H1 (cell line): ENCODE data around the gene MORC3. TPM values are rescaled to one million over a fixed set of nuclear protein-coding genes. Genes with fewer than 3 reads are reported as not detected.

Experiments
- CTCF ChIA-PET: fragments of 300-600 bp; sonication (Branson Sonifier 250); formaldehyde crosslinking; loops from one replicate; lab custom pipeline; 2021; ENCODE audit not compliant: partially characterized antibody; lab: Charles Lee
- POLR2A ChIA-PET: fragments of 300-600 bp; sonication (Branson Sonifier 250); formaldehyde crosslinking; loops from one replicate; lab custom pipeline; 2021; ENCODE audit warnings: inconsistent platforms; ENCODE audit not compliant: partially characterized antibody; lab: Charles Lee
- DNase-seq, 2 experiments: peaks; one replicate each; pipeline versions ENCODE4 v3.0.0 to v3.0.0-alpha.2; 2010 to 2022; ENCODE audit warnings: low spot score in 2 of 2, low read depth in 1 of 2, mixed read lengths in 1 of 2
- FAIRE-seq: peaks from 2 replicates; lab custom pipeline; 2011; peaks lifted over from hg19 to GRCh38; lab: Jason Lieb, UNC
- H2AFZ ChIP-seq: 2 replicates; pipeline ENCODE4 v1.8.1; 2012; ENCODE audit warnings: low read length, inconsistent platforms
- H2AK5ac ChIP-seq: 2 replicates; pipeline ENCODE4 v1.6.1; 2013; ENCODE audit warnings: low read depth, low read length
- H2BK120ac ChIP-seq: replicated peaks from 2 replicates; pipeline ENCODE3; 2013; ENCODE audit warnings: low read depth, low read length, inconsistent platforms
- H2BK12ac ChIP-seq: 2 replicates; pipeline ENCODE4 v1.6.1; 2013; ENCODE audit warnings: low read depth, low read length
- H2BK15ac ChIP-seq: 2 replicates; pipeline ENCODE4 v1.6.1; 2013; ENCODE audit warnings: low read length
- H2BK20ac ChIP-seq: 2 replicates; pipeline ENCODE4 v1.6.1; 2013; ENCODE audit warnings: low read length
- H2BK5ac ChIP-seq: 2 replicates; pipeline ENCODE4 v1.6.1; 2013; ENCODE audit warnings: low read depth, low read length
- H3K14ac ChIP-seq: 2 replicates; pipeline ENCODE4 v1.6.1; 2013; ENCODE audit warnings: inconsistent platforms; ENCODE audit not compliant: insufficient read length
- H3K18ac ChIP-seq: 2 replicates; pipeline ENCODE4 v1.6.1; 2013; ENCODE audit warnings: low read length; ENCODE audit errors: extremely low read depth
- H3K23ac ChIP-seq: 2 replicates; pipeline ENCODE4 v1.6.1; 2013; ENCODE audit warnings: inconsistent platforms; ENCODE audit not compliant: insufficient read length
- H3K23me2 ChIP-seq: 2 replicates; pipeline ENCODE4 v1.6.1; 2013; ENCODE audit warnings: low read depth, low read length
- H3K27ac ChIP-seq: 2 replicates; pipeline ENCODE4 v1.6.1; 2011; ENCODE audit warnings: low read depth, low read length, inconsistent platforms
- H3K27me3 ChIP-seq, 4 experiments: replicated peaks in 1 of 4; 1 replicate in 1 of 4; 2 replicates in 3 of 4; pipeline versions ENCODE4 v1.6.1 to v1.8.1; 2011 to 2013; ENCODE audit warnings: low read length in 3 of 4, mild to moderate bottlenecking in 3 of 4, inconsistent platforms in 2 of 4, mixed read lengths in 2 of 4, moderate library complexity in 1 of 4; ENCODE audit not compliant: control insufficient read depth in 3 of 4, insufficient read depth in 3 of 4; ENCODE audit errors: extremely low read depth in 1 of 4
- H3K36me3 ChIP-seq, 4 experiments: 2 replicates each; pipeline versions ENCODE4 v1.6.1 to v1.8.1; 2011 to 2013; ENCODE audit warnings: mild to moderate bottlenecking in 4 of 4, low read length in 3 of 4, moderate library complexity in 2 of 4, control low read depth in 1 of 4, inconsistent platforms in 1 of 4; ENCODE audit not compliant: insufficient read depth in 4 of 4, control insufficient read depth in 2 of 4
- H3K4ac ChIP-seq: replicated peaks from 2 replicates; pipeline ENCODE3; 2013; ENCODE audit warnings: low read length, low read depth, mixed read lengths, inconsistent platforms; ENCODE audit not compliant: insufficient read length
- H3K4me1 ChIP-seq, 4 experiments: replicated peaks in 1 of 4; 1 replicate in 1 of 4; 2 replicates in 3 of 4; pipeline versions ENCODE4 v1.6.1 to v1.8.1; 2011 to 2013; ENCODE audit warnings: low read length in 3 of 4, inconsistent platforms in 2 of 4, mixed read lengths in 1 of 4; ENCODE audit not compliant: insufficient read depth in 4 of 4, control insufficient read depth in 3 of 4
- H3K4me2 ChIP-seq, 2 experiments: 2 replicates each; pipeline versions ENCODE4 v1.6.1 to v1.8.1; 2011 to 2013; ENCODE audit warnings: low read depth in 2 of 2, low read length in 2 of 2, control low read depth in 1 of 2, inconsistent platforms in 1 of 2, mild to moderate bottlenecking in 1 of 2; ENCODE audit not compliant: insufficient read depth in 1 of 2
- H3K4me3 ChIP-seq, 4 experiments: fragments of 200-600, 300-600 bp in 1 of 4; sonication (generic), shearing (Covaris generic), sonication (Bioruptor Twin) in 1 of 4; 2 replicates each; pipeline versions ENCODE4 v1.5.1 to v1.8.1; 2011 to 2016; ENCODE audit warnings: low read length in 4 of 4, low read depth in 3 of 4, control low read depth in 2 of 4, inconsistent platforms in 2 of 4, mild to moderate bottlenecking in 2 of 4, mixed read lengths in 1 of 4, moderate library complexity in 1 of 4; ENCODE audit not compliant: insufficient read depth in 2 of 4; ENCODE audit errors: extremely low read depth in 1 of 4
- H3K56ac ChIP-seq: replicated peaks from 2 replicates; pipeline ENCODE3; 2013; ENCODE audit warnings: low read depth, mild to moderate bottlenecking, mixed read lengths, low read length, inconsistent platforms; ENCODE audit not compliant: insufficient read length
- H3K79me1 ChIP-seq: 2 replicates; pipeline ENCODE4 v1.6.1; 2013; ENCODE audit warnings: low read depth, low read length, control low read depth
- H3K79me2 ChIP-seq, 2 experiments: 2 replicates each; pipeline versions ENCODE4 v1.6.1 to v1.8.1; 2012 to 2013; ENCODE audit warnings: low read length in 2 of 2, mild to moderate bottlenecking in 2 of 2, inconsistent platforms in 1 of 2; ENCODE audit not compliant: insufficient read depth in 2 of 2, control insufficient read depth in 1 of 2
- H3K9ac ChIP-seq, 4 experiments: replicated peaks in 1 of 4; 1 replicate in 1 of 4; 2 replicates in 3 of 4; pipeline versions ENCODE4 v1.6.1 to v1.8.1; 2011 to 2013; ENCODE audit warnings: low read depth in 3 of 4, low read length in 3 of 4, control low read depth in 2 of 4, mild to moderate bottlenecking in 2 of 4, moderate library complexity in 2 of 4, inconsistent platforms in 1 of 4; ENCODE audit errors: extremely low read depth in 1 of 4
- H3K9me3 ChIP-seq, 2 experiments: 2 replicates each; pipeline versions ENCODE4 v1.6.1 to v1.8.1; 2012 to 2013; ENCODE audit warnings: mild to moderate bottlenecking in 2 of 2, moderate library complexity in 2 of 2, control low read depth in 1 of 2, inconsistent platforms in 1 of 2, low read depth in 1 of 2, low read length in 1 of 2, mixed read lengths in 1 of 2; ENCODE audit not compliant: insufficient read depth in 2 of 2
- H4K20me1 ChIP-seq, 2 experiments: replicated peaks in 1 of 2; 2 replicates each; pipeline versions ENCODE3 to v1.8.1; 2011 to 2013; ENCODE audit warnings: inconsistent platforms in 2 of 2, low read length in 2 of 2, mild to moderate bottlenecking in 1 of 2; ENCODE audit not compliant: insufficient read depth in 2 of 2, control insufficient read depth in 1 of 2
- H4K5ac ChIP-seq: 2 replicates; pipeline ENCODE4 v1.6.1; 2013; ENCODE audit warnings: low read length, low read depth, mixed read lengths, inconsistent platforms; ENCODE audit not compliant: insufficient read length
- H4K8ac ChIP-seq: 2 replicates; pipeline ENCODE4 v1.8.0; 2013; ENCODE audit warnings: mild to moderate bottlenecking, moderate library complexity, low read length, inconsistent platforms; ENCODE audit not compliant: insufficient read depth; ENCODE audit errors: extremely low read depth
- H4K91ac ChIP-seq: replicated peaks from 2 replicates; pipeline ENCODE3; 2013; ENCODE audit warnings: low read length, mixed read lengths, inconsistent platforms; ENCODE audit not compliant: insufficient read length
- MAFK ChIP-seq: IDR thresholded peaks from 2 replicates; pipeline ENCODE4 v1.6.1; 2012; ENCODE audit warnings: low read depth, mild to moderate bottlenecking, improper control_type of control experiment, low read length
- POU5F1 ChIP-seq: IDR thresholded peaks from 2 replicates; pipeline ENCODE4 v1.6.1; 2011; ENCODE audit warnings: low read depth, mild to moderate bottlenecking, low read length, moderate library complexity
- SP2 ChIP-seq: IDR thresholded peaks from 2 replicates; pipeline ENCODE4 v1.6.1; 2012; ENCODE audit warnings: mild to moderate bottlenecking, low read length, inconsistent platforms
- SRF ChIP-seq: IDR thresholded peaks from 2 replicates; pipeline ENCODE4 v1.6.1; 2011; ENCODE audit warnings: mild to moderate bottlenecking, low read depth, low read length, moderate library complexity
- USF2 ChIP-seq: IDR thresholded peaks from 2 replicates; pipeline ENCODE4 v1.6.1; 2011; ENCODE audit warnings: low read length, improper control_type of control experiment
- WGBS, 2 experiments: shearing (Covaris generic) in 1 of 2; methylation state at CpG; one replicate each; pipeline versions ENCODE4 v1.1.6 to v1.1.7; 2013 to 2015; ENCODE audit warnings: low lambda C conversion rate in 2 of 2, mixed read lengths in 2 of 2, inconsistent platforms in 1 of 2, low coverage in 1 of 2, missing lambda C conversion rate in 1 of 2; ENCODE audit not compliant: insufficient replicate concordance in 2 of 2, insufficient coverage in 1 of 2, insufficient read length in 1 of 2; ENCODE audit errors: extremely low coverage in 1 of 2, missing lambda C conversion rate in 1 of 2; 5-methylcytosine and 5-hydroxymethylcytosine counted together
- polyA plus RNA-seq, 7 experiments: library from polyadenylated mRNA; depleted of rRNA in 3 of 7; stranded (reverse) in 5 of 7; unstranded in 2 of 7; fragments of >200 nt in 5 of 7; fragments of 200-250 nt in 2 of 7; gene quantifications; 1 replicate in 5 of 7; 2 replicates in 1 of 7; 4 replicates in 1 of 7; pipeline versions ENCODE4 v1.2.1 to v1.2.3, GENCODE V29; 2011 to 2013; ENCODE audit warnings: missing spikeins in 2 of 7, mixed read lengths in 2 of 7
- total RNA-seq: library from RNA; stranded (reverse); fragmentation: NEBNext Ultra II Directional; extraction: Animal tissue kit (Norgen Biotek cat#: 25700); gene quantifications from 2 replicates; pipeline ENCODE4 v1.2.1, GENCODE V29; 2021
- TF ChIP-seq, protein P1 (sequence below): IDR thresholded peaks from 2 replicates; pipeline ENCODE4 v1.6.1; 2012; ENCODE audit warnings: inconsistent platforms

Gene MORC3
- total and polyA plus RNA-seq, 2 of the 8 experiments (the other 6 are each of a cell fraction or from before 2014, with no cell fraction given): 5.0 to 20.4 TPM

DNA sequence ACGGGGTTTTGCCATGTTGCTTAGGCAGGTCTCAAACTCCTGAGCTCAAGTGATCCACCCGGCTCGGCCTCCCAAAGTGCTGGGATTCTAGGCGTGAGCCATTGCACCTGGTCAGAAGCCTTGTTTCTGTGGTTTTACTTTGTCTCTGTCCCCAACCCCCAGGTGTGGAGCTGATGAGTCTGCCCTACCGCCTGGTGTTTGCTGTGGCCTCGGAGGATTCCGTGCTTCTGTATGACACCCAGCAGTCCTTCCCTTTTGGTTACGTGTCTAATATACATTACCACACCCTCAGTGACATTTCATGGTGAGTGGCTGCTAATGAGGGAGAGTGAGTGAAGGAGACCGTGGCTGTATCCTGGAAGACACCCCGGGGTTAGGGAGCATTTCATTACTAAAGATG lies 91.3 kb downstream of the MORC3 start:
- H4K20me1 ChIP-seq: no peaks in the 10 kb centered on the region
- no peaks in the 10 kb centered on the region for H3K79me1 ChIP-seq
- no peak overlapping the region for H3K4me2 ChIP-seq
- no peak overlapping the region for H3K27ac ChIP-seq
- H3K27me3 ChIP-seq: no peaks in the 10 kb centered on the region
- H2AFZ ChIP-seq: no peak overlapping the region
- no peak overlapping the region for H3K56ac ChIP-seq
- H3K23ac ChIP-seq: no peak overlapping the region
- H2BK5ac ChIP-seq: no peak overlapping the region
- H3K23me2 ChIP-seq: no peaks in the 10 kb centered on the region
- no peak for TF ChIP-seq SP2
- no peak for TF ChIP-seq POU5F1
- TF ChIP-seq, protein P1, sequence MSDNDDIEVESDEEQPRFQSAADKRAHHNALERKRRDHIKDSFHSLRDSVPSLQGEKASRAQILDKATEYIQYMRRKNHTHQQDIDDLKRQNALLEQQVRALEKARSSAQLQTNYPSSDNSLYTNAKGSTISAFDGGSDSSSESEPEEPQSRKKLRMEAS: no peak
- no peak for TF ChIP-seq MAFK
- TF ChIP-seq USF2: no peak
- no peak for TF ChIP-seq SRF
- H4K91ac ChIP-seq: no peak overlapping the region
- no peak overlapping the region for H2BK120ac ChIP-seq
- H2BK12ac ChIP-seq: no peak overlapping the region
- CTCF ChIA-PET: interaction anchor here (0.6 to 1.3 kb wide), 3 partner anchors 8 to 265 kb away, joined by 3 read pairs; no protein-coding TSS in a partner anchor
- no peak overlapping the region for H4K5ac ChIP-seq
- H3K79me2 ChIP-seq: no peaks in the 10 kb centered on the region
- H3K18ac ChIP-seq: no peak overlapping the region
- no peak overlapping the region for H3K4me3 ChIP-seq
- POLR2A ChIA-PET: no interaction called here
- no peak overlapping the region for H3K14ac ChIP-seq
- no peak overlapping the region for H4K8ac ChIP-seq
- FAIRE-seq (no peak), DNase-seq (no peak)
- H3K36me3 ChIP-seq: peaks cover 6 to 22% (median 18%) of the 10 kb centered on the region in 4 experiments; a peak in 6 of 8 replicates
- WGBS, 2 experiments: 95% methylated on average over 10 of the region's 10 CpGs; no CpG with 5 or more reads in 1 of the 2 experiments
- H3K9me3 ChIP-seq: no peaks in the 10 kb centered on the region
- H2BK20ac ChIP-seq: no peak overlapping the region
- no peak overlapping the region for H2BK15ac ChIP-seq
- no peak overlapping the region for H3K9ac ChIP-seq
- H2AK5ac ChIP-seq: no peak overlapping the region
- H3K4ac ChIP-seq: no peak overlapping the region
- H3K4me1 ChIP-seq: no peaks in the 10 kb centered on the region; a peak in 1 of 7 replicates
